HUES48 (cell line): ENCODE results near the gene ABHD2.

Source experiments
- H3K27ac ChIP-seq: one replicate; pipeline ENCODE4 v1.7.0; 2013; ENCODE audit warnings: low read depth, low read length, inconsistent platforms
- H3K27me3 ChIP-seq: 2 replicates; pipeline ENCODE4 v1.6.1; 2013; ENCODE audit warnings: mild to moderate bottlenecking, low read length; ENCODE audit not compliant: control insufficient read depth, insufficient read depth
- H3K36me3 ChIP-seq: 2 replicates; pipeline ENCODE4 v1.6.1; 2013; ENCODE audit warnings: low read length; ENCODE audit not compliant: control insufficient read depth, insufficient read depth
- H3K4me1 ChIP-seq: 2 replicates; pipeline ENCODE4 v1.6.1; 2013; ENCODE audit warnings: mild to moderate bottlenecking, low read length; ENCODE audit not compliant: control insufficient read depth, insufficient read depth
- H3K4me3 ChIP-seq: 2 replicates; pipeline ENCODE4 v1.5.1; 2013; ENCODE audit warnings: mild to moderate bottlenecking, low read depth, low read length
- H3K9ac ChIP-seq: 2 replicates; pipeline ENCODE4 v1.6.1; 2013; ENCODE audit warnings: mild to moderate bottlenecking, low read depth, low read length, moderate library complexity
- H3K9me3 ChIP-seq: 2 replicates; pipeline ENCODE4 v1.6.1; 2013; ENCODE audit warnings: low read length; ENCODE audit not compliant: control insufficient read depth, insufficient read depth

Gene ABHD2

DNA sequence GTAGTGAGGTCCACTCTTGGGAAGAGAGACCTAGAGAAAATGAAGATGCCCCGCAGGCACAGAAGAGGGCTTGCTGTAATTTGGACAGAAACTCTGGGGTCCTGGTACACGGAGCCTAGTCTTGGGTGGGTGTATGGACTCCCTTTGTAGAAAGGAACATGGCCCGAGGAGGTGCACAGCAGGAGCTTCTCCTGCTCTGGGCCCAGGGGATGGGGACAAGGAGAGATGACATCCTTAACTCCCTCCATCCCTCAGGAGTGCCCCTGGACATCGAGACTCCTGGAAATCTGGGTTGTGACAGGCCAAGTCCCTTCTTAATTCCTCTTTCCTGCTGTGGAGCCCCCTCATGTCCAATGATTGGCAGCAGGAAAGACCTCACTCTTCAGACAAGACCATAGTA, 29.9 kb upstream of the ABHD2 start:
- Histone ChIP-seq H3K36me3 (no peaks in the 10 kb centered on the region), H3K9ac (no peak overlapping the region), H3K9me3 (no peaks in the 10 kb centered on the region), H3K4me3 (no peak overlapping the region), H3K27ac (no peak overlapping the region), H3K4me1 (no peaks in the 10 kb centered on the region), H3K27me3 (0 out of 2 replicates have a peak, but pooled peaks cover 2% of the 10 kb centered on the region)

DNA sequence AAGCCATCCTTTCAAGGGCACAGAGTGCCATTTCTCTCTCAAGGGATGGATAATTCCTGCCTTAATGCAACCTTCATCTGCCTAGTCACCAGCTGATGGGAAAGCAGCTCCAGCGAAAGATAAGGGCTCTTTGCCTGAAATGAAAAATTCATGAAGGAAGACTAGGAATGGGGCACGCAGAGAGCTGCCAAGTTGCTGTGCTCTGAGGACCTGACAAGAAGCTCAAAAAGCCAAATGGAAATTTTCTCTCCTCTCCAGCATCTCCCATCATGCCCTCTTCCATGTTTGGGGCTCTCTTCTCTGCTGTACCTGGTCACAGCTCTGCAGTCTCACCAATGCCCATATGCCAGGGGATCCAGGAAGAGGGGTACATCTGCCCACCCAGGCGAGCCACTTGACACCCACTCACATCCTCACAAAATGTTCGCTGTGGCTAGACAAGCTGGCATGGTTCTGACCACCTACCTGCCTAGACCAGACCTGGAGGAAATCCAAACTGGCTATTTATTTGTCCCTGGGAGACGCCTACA, 29.3 kb upstream of the ABHD2 start:
- H3K4me3 ChIP-seq: no peak overlapping the region
- no peaks in the 10 kb centered on the region for H3K9me3 ChIP-seq
- 0 out of 2 replicates have a peak, but pooled peaks cover 2% of the 10 kb centered on the region for H3K27me3 ChIP-seq
- no peaks in the 10 kb centered on the region for H3K36me3 ChIP-seq
- H3K4me1 ChIP-seq: no peaks in the 10 kb centered on the region
- H3K9ac ChIP-seq: no peak overlapping the region
- H3K27ac ChIP-seq: no peak overlapping the region

GRCh38 chr15:89066280-89066679, 22.0 kb upstream of the ABHD2 start:
- H3K4me3 ChIP-seq: no peak overlapping the region
- no peaks in the 10 kb centered on the region for H3K4me1 ChIP-seq
- no peaks in the 10 kb centered on the region for H3K27me3 ChIP-seq
- no peaks in the 10 kb centered on the region for H3K36me3 ChIP-seq
- H3K9me3 ChIP-seq: peaks cover 24% of the 10 kb centered on the region
- no peak overlapping the region for H3K27ac ChIP-seq
- H3K9ac ChIP-seq: no peak overlapping the region

DNA sequence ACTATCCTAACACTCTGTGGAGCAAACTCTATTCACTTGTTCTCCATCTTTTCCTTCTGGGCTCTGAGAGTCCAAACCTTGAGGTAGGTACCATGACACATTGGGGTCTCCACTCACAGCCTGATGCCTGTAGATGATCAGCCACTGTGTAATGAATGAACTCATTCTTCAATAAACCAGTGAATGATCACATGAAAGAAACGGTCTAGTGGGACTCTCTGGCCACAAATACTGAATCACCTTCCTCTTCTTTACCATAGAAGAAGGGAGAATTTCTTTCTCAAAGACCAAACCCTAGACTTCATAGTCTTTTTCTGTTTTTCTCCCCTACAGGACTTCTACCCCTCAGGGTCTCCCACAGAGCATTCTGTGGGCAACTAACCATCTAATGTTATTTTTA, 20.5 kb upstream of the ABHD2 start:
- no peaks in the 10 kb centered on the region for H3K27me3 ChIP-seq
- H3K36me3 ChIP-seq: no peaks in the 10 kb centered on the region
- no peak overlapping the region for H3K4me3 ChIP-seq
- H3K9ac ChIP-seq: no peak overlapping the region
- H3K27ac ChIP-seq: no peak overlapping the region
- no peaks in the 10 kb centered on the region for H3K4me1 ChIP-seq
- peaks cover 24% of the 10 kb centered on the region for H3K9me3 ChIP-seq

DNA sequence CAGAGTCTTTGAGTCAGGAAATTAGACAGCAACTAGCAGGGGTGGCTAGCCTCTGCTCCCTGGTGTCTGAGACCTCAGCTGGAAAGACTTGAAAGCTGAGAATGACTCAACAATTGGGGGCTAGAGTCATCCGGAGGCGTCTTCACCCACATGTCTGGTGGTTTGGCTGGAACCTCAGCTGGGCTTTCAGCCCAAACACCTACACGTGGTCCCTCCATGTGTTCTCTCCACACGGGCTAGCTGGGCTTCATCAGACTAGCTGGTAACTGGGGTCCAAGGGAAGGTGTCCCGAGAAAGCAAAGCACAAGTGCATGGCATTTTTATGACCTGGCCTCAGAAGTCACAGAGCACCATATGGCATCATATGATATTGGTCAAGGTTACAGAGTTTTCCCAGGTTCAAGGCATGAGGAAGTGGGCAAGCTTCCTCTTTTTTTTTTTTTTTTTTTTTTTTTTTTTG, 19.9 kb upstream of the ABHD2 start:
- Histone ChIP-seq H3K36me3 (no peaks in the 10 kb centered on the region), H3K4me1 (no peaks in the 10 kb centered on the region), H3K9ac (no peak overlapping the region), H3K4me3 (no peak overlapping the region), H3K27ac (no peak overlapping the region), H3K9me3 (peaks cover 24% of the 10 kb centered on the region), H3K27me3 (no peaks in the 10 kb centered on the region)

GRCh38 chr15:89070197-89071124, 17.8 kb upstream of the ABHD2 start:
- H3K9ac ChIP-seq: no peak overlapping the region
- H3K4me1 ChIP-seq: no peaks in the 10 kb centered on the region
- no peaks in the 10 kb centered on the region for H3K36me3 ChIP-seq
- no peak overlapping the region for H3K4me3 ChIP-seq
- no peaks in the 10 kb centered on the region for H3K27me3 ChIP-seq
- peaks cover 24% of the 10 kb centered on the region for H3K9me3 ChIP-seq
- H3K27ac ChIP-seq: no peak overlapping the region

DNA sequence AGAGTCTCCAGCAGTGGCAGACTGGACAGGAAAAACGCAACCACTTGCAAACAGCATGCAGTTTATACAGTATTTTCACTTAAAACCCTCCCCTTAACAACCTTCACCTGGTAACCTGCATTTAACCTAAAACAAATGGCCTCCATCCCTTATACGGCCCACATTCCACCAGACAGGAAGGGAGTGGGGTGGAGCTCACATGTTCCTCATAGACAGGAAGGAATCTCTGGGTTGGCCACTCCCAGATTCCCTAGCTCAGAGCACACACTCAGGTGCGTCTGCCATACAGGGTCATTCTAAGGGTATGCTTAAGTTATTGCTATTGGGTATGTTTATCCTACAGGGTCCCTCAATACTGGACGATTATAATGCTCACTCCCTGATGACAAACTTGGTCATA, 16.8 kb upstream of the ABHD2 start:
- Histone ChIP-seq H3K27ac (no peak overlapping the region), H3K4me3 (no peak overlapping the region), H3K9ac (no peak overlapping the region), H3K27me3 (no peaks in the 10 kb centered on the region), H3K9me3 (peaks cover 21% of the 10 kb centered on the region), H3K4me1 (no peaks in the 10 kb centered on the region), H3K36me3 (no peaks in the 10 kb centered on the region)

DNA sequence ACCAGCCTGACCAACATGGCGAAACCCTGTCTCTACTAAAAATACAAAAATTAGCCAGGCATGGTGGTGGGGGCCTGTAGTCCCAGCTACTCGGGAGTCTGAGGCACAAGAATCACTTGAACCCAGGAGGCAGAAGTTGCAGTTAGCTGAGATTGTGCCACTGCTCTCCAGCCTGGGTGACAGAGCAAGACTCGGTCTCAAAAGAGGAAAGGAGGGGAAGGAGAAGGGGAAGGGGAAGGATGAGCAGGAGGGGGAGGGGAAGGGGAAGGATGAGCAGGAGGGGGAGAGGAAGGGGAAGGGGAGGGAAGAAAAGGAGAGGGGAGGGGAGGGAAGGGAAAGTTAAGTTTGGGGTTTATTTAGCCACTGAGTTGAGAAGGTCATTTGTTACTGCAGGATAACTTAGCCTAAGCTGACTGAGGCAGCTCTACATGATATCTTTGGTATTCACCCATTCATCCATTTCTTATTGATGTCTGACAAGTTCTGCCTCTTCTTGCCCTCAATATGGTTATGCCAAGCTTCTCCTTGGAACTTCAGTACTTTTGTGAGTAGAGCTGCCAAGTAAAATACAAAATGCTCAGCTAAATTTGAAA, 15.9 kb upstream of the ABHD2 start:
- H3K9me3 ChIP-seq: peaks cover 12% of the 10 kb centered on the region
- H3K9ac ChIP-seq: no peak overlapping the region
- H3K27ac ChIP-seq: no peak overlapping the region
- no peaks in the 10 kb centered on the region for H3K27me3 ChIP-seq
- H3K4me1 ChIP-seq: no peaks in the 10 kb centered on the region
- H3K4me3 ChIP-seq: no peak overlapping the region
- H3K36me3 ChIP-seq: no peaks in the 10 kb centered on the region

GRCh38 chr15:89074402-89075012, 13.7 kb upstream of the ABHD2 start:
- H3K9ac ChIP-seq: no peak overlapping the region

DNA sequence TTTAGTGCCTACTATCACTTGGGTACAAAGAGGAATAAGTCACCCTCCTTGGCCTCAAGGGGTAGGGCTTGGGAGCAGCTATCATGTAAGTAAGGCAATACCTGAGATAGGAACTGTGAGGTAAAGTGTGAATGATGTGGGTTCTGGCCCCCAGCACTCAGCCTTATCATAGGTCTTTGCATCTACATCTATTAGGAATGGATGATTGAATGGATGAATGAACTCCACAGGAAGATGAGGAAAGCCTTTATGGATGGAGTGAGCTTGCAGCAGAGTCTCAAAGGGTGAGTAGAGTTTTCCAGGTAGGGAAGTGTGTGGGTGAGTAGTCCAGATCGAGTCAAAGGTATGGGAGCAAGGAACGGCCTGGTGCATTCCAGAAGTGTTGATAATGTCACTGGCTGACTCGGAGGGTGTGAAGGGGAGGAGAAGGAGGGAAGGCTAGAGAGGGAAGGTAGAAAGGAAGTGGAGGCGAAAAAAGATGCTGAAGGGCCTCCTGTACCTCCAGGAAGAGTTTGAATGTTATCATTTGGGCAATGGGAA, 13.1 kb upstream of the ABHD2 start:
- Histone ChIP-seq H3K9ac (no peak overlapping the region), H3K27ac (no peak overlapping the region)

More at GRCh38 chr15:89074402-89075012, 13.7 kb upstream of the ABHD2 start:
- no peaks in the 10 kb centered on the region for H3K4me1 ChIP-seq
- no peaks in the 10 kb centered on the region for H3K36me3 ChIP-seq
- no peaks in the 10 kb centered on the region for H3K27me3 ChIP-seq
- no peak overlapping the region for H3K4me3 ChIP-seq
- no peaks in the 10 kb centered on the region for H3K9me3 ChIP-seq
- H3K27ac ChIP-seq: no peak overlapping the region

More for the DNA sequence above, 13.1 kb upstream of the ABHD2 start:
- no peaks in the 10 kb centered on the region for H3K36me3 ChIP-seq
- no peaks in the 10 kb centered on the region for H3K27me3 ChIP-seq
- H3K9me3 ChIP-seq: no peaks in the 10 kb centered on the region
- H3K4me1 ChIP-seq: no peaks in the 10 kb centered on the region
- H3K4me3 ChIP-seq: no peak overlapping the region
